ENCODE measurements around the gene ACBD6.

Gene ACBD6

DNA sequence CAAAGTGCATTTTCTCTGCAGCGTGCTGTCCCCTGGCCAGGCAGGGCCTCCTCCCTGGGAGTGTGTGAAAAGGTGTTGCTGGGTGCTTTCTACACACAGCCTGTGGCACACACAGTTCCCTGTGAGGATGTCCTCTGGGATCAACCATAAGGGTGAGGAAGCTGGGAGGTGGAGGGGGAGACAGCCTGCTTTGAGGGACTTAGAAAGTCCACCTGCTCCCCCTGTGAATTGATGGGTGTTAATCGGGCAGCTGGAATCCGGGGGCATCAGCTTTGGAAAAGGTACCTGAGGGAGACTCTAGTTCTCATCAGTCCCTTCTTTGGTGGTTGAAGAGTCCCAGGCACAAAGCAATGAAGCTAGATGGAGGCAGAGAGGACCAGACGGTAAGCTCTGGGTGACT lies 236.5 kb downstream of the ACBD6 start (continued):
- TF ChIP-seq SALL2 (tag by site-specific recombination; IDR thresholded peaks at IDR 0.05; ENCODE audit: borderline replicate concordance), result no peak
- no peak for TF ChIP-seq KLF1 (tag by site-specific recombination; IDR thresholded peaks at IDR 0.05)
- no peak for TF ChIP-seq TCF7L2 (IDR thresholded peaks at IDR 0.05; ENCODE audit: borderline replicate concordance, low read depth, low read length)
- no peak for TF ChIP-seq ZSCAN16 (tag by site-specific recombination; IDR thresholded peaks at IDR 0.05)
- no peak for TF ChIP-seq ZNF664 (tag by site-specific recombination; IDR thresholded peaks at IDR 0.05)
- no peak for TF ChIP-seq ZNF624 (tag by site-specific recombination; IDR thresholded peaks at IDR 0.05)

GRCh38 chr1:180265201-180265600 lies 237.2 kb downstream of the ACBD6 start:
- no peak overlapping the region for H3K4me3 ChIP-seq (ENCODE audit: low read depth, low read length)
- TF ChIP-seq ZNF19 (tag by site-specific recombination; IDR thresholded peaks at IDR 0.05; ENCODE audit: low read depth), result no peak
- no peak for TF ChIP-seq ZIC2 (tag by site-specific recombination; IDR thresholded peaks at IDR 0.05)
- TF ChIP-seq ZNF514 (tag by site-specific recombination; IDR thresholded peaks at IDR 0.05), result no peak
- no peak for TF ChIP-seq ZNF221 (tag by site-specific recombination; IDR thresholded peaks at IDR 0.05; ENCODE audit: borderline replicate concordance)
- TF ChIP-seq ZNF280D (tag by site-specific recombination; IDR thresholded peaks at IDR 0.05), result no peak
- TF ChIP-seq, protein P1, sequence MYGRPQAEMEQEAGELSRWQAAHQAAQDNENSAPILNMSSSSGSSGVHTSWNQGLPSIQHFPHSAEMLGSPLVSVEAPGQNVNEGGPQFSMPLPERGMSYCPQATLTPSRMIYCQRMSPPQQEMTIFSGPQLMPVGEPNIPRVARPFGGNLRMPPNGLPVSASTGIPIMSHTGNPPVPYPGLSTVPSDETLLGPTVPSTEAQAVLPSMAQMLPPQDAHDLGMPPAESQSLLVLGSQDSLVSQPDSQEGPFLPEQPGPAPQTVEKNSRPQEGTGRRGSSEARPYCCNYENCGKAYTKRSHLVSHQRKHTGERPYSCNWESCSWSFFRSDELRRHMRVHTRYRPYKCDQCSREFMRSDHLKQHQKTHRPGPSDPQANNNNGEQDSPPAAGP (tag by site-specific recombination; IDR thresholded peaks at IDR 0.05), result no peak
- TF ChIP-seq ZNF501 (tag by site-specific recombination; IDR thresholded peaks at IDR 0.05), result no peak
- TF ChIP-seq ZNF768 (tag by site-specific recombination; IDR thresholded peaks at IDR 0.05), result no peak
- TF ChIP-seq ZNF837 (tag by site-specific recombination; IDR thresholded peaks at IDR 0.05), result no peak
- no peak for TF ChIP-seq PATZ1 (tag by site-specific recombination; IDR thresholded peaks at IDR 0.05)
- no peak for TF ChIP-seq ZNF76 (tag by site-specific recombination; IDR thresholded peaks at IDR 0.05; ENCODE audit: borderline replicate concordance, low read depth)
- no peak for TF ChIP-seq ZNF544 (tag by site-specific recombination; IDR thresholded peaks at IDR 0.05)
- no peak for TF ChIP-seq ZNF266 (tag by site-specific recombination; IDR thresholded peaks at IDR 0.05; ENCODE audit: low read depth)
- no peak for TF ChIP-seq ZNF366 (tag by site-specific recombination; conservative IDR thresholded peaks at IDR 0.05)
- TF ChIP-seq, protein P2, sequence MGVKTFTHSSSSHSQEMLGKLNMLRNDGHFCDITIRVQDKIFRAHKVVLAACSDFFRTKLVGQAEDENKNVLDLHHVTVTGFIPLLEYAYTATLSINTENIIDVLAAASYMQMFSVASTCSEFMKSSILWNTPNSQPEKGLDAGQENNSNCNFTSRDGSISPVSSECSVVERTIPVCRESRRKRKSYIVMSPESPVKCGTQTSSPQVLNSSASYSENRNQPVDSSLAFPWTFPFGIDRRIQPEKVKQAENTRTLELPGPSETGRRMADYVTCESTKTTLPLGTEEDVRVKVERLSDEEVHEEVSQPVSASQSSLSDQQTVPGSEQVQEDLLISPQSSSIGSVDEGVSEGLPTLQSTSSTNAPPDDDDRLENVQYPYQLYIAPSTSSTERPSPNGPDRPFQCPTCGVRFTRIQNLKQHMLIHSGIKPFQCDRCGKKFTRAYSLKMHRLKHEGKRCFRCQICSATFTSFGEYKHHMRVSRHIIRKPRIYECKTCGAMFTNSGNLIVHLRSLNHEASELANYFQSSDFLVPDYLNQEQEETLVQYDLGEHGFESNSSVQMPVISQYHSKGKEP (tag by site-specific recombination; IDR thresholded peaks at IDR 0.05), result no peak
- TF ChIP-seq ZNF701 (tag by site-specific recombination; IDR thresholded peaks at IDR 0.05), result no peak
- H3K4me1 ChIP-seq (ENCODE audit: control insufficient read depth, insufficient read depth, low read length), result peaks cover 12% of the 10 kb centered on the region
- peaks cover 0 to 5% of the 10 kb centered on the region in 2 experiments; a peak in 1 of 3 replicates for H3K36me3 ChIP-seq (ENCODE audit: control insufficient read depth in 2 of 2, insufficient read depth in 1 of 2, low read length in 2 of 2)
- ChIA-PET POLR2A (no interaction called here), CTCF (interaction anchor here (1.2 kb wide), 1 partner anchor 12 kb away, joined by 5 read pairs; no protein-coding TSS in a partner anchor)
- H3K27ac ChIP-seq (ENCODE audit: extremely low read depth, low read depth, low read length), result no peak overlapping the region
- H3K9me3 ChIP-seq (ENCODE audit: control insufficient read depth, insufficient read depth, low read depth, low read length), result no peaks in the 10 kb centered on the region

Measured in HEK293 (cell line).